ENCODE results near the gene RBM28.

Gene RBM28

DNA sequence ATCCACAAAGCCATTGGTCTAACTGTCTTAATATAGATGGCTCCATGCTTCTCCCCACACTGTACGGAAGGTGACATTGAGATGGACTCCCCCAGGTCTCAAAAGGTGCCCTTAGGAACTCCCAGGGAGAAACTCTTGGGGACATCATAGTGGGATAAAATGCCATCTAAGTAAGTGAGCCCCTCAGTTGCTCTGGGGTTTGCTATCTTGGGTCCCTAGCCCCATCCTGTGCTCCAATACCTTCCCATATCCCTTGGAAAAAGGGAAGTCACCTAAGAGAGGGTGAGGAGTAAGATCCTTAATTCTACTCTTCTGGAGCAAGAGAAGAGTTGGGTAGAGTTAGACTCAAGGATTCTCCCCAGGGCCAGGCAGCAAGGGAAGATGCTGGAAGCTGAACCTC is 9.9 kb upstream of the RBM28 start:
- TF ChIP-seq, protein P1, sequence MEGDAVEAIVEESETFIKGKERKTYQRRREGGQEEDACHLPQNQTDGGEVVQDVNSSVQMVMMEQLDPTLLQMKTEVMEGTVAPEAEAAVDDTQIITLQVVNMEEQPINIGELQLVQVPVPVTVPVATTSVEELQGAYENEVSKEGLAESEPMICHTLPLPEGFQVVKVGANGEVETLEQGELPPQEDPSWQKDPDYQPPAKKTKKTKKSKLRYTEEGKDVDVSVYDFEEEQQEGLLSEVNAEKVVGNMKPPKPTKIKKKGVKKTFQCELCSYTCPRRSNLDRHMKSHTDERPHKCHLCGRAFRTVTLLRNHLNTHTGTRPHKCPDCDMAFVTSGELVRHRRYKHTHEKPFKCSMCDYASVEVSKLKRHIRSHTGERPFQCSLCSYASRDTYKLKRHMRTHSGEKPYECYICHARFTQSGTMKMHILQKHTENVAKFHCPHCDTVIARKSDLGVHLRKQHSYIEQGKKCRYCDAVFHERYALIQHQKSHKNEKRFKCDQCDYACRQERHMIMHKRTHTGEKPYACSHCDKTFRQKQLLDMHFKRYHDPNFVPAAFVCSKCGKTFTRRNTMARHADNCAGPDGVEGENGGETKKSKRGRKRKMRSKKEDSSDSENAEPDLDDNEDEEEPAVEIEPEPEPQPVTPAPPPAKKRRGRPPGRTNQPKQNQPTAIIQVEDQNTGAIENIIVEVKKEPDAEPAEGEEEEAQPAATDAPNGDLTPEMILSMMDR (IDR thresholded peaks at IDR 0.05; ENCODE audit: low read depth, low read length): no peak
- H3K4me3 ChIP-seq (ENCODE audit: low read depth, low read length): no peak overlapping the region

DNA sequence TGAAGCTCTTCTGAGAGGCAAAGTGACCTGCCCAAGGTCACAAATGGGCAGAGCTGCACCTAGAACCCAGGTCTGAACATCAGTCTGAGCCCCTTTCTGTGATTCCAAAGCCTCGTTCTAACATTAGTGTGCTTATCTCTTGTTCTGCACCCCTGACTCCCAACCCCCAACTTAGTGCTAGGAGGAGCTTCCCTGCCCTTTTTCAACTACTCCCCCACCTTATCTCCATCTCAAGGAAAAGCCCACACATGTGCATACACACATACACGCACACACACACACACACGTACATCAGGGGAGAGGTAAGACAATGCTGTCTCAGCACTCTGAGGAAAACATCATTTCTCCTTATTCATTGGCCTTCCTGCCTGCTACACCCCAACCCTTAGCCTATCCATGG is 9.5 kb upstream of the RBM28 start:
- TF ChIP-seq, protein P1 (IDR thresholded peaks at IDR 0.05; ENCODE audit: low read depth, low read length): no peak

DNA sequence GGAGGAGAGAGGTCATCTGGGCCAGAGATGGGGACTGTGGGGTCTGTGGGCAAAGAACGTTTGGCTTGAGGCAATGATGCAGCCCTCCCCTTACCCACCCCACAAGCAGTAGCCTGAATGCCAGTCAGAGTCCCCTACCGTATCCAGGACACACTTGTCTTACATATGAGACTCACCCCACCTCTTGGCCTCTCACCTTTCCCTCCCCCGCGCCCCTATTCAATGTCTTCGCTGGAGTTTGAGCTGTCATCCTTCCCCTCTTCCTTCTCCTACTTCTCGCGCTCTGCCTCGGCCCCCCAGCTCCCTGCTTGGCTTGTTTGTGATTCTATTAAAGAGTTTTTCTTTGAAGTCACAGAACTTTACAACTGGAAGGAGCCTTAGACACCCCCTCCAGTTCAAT is 8.9 kb upstream of the RBM28 start:
- TF ChIP-seq, protein P1 (IDR thresholded peaks at IDR 0.05; ENCODE audit: low read depth, low read length): no peak
- no peak overlapping the region for H3K4me3 ChIP-seq (ENCODE audit: low read depth, low read length)

More for the DNA sequence above, 9.5 kb upstream of the RBM28 start:
- no peak overlapping the region for H3K4me3 ChIP-seq (ENCODE audit: low read depth, low read length)

DNA sequence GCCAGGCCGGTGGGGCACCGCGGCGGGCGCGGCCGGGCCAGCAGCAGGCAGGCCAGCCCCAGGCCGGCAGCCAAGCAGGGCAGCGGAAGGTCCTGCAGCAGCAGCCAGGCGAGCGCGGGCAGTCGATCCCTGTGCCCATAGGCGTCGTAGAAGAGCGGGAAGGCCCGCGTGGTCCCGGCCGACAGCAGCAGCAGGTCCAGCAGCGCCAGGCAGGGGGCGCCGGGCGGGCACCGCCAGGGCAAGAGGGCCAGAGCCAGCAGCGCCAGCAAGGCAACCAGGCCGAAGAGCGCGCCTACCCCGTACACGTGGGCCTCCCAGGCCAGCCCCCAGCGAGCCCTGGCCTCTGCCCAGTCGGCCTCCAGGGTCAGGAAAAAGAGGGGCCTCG is 8.4 kb upstream of the RBM28 start:
- no peak overlapping the region for H3K4me3 ChIP-seq (ENCODE audit: low read depth, low read length)

DNA sequence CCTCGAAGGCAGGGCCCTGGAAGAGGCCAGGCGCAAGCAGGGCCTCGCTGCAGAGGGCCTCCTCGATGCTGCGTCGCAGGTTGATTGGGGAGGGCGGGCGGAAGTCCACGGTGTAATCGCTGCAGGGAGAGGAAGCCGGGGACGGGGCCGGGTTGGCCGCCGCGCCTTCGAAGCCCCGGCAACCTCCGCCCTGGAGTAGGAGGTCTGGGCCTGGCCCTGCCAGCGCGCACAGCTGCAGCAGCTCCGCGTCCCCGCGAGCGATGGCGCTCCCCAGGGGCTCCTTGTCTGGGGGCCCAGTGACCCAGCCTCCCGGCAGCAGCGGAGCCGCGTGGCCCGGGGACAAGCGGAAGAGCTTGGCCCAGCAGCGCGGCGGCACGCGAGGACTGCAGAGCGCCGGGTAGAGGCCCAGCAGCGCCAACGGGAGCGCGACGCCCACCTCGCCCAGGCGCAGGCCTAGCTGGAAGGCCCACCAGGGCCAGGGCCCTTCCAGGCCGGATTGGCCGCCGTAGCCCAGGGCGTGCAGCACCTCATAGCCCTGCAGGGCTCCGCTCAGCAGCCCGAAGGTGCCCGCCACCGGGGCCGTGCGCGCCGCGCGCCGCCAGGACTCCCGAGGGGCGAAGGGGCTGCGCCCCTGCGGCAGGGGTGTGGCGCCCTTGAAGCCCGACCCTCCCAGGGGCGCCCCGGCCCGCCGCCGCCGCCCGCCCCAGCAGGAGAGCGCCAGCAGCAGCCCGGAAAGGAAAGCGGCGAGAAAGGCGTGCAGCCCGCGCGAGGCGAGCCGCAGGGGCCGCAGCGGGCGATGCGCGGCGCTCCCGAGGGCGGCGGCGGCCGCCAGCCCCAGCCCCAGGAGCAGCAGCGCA is 7.8 kb upstream of the RBM28 start:
- no peak overlapping the region for H3K4me3 ChIP-seq (ENCODE audit: low read depth, low read length)
- TF ChIP-seq, protein P1 (IDR thresholded peaks at IDR 0.05; ENCODE audit: low read depth, low read length): no peak

More for the DNA sequence above, 8.4 kb upstream of the RBM28 start:
- TF ChIP-seq, protein P1 (IDR thresholded peaks at IDR 0.05; ENCODE audit: low read depth, low read length): peak; percentile 12; the same call in 1 of the 2 replicates

DNA sequence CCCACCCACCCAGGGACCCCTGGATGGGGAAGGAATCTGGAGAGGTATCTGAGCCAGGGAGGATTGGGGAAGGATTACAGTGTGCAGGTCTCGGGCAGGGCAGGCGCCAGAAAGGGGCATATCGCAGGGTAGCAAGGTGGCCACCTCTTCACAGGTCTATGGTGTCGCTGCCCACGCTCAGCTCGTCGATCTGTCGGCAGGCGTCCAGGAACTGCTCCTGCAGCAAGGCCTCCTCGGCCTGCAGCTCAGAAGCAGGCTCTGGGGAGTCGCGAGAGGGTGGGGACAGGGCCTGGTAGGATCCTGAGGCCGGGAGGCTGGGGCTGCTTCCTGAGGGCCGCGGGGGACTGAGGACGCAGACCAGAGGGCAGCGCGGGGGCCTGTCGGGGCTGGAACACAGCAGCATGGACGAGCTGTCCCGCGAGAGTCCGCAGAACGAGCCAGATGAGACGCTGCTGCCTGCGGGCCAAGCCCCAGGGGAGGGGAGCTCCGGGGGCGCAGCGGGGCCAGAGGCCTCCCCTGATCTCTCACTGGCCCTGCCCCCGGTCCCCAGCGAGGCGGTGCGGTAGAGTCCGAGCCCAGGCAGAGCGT is 7.1 kb upstream of the RBM28 start:
- TF ChIP-seq, protein P1 (IDR thresholded peaks at IDR 0.05; ENCODE audit: low read depth, low read length): no peak
- H3K4me3 ChIP-seq (ENCODE audit: low read depth, low read length): no peak overlapping the region

DNA sequence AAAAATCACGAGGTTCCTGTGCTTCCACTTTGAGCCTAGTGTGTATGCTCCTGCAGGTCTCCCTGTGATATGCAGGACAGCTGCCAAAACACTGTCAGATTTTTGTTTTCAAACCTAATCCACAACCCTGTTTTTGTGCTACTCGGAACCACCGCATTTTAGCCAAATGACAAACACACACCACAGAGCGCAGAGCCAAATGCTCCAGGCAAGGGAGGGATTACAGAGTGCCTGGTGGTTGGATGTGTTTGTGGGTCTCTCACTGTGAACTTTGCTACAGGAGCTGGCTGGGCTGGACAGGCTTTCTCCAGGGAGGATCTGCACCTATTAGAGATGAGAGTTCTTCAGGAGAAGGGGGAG is 5.7 kb upstream of the RBM28 start:
- TF ChIP-seq, protein P1 (IDR thresholded peaks at IDR 0.05; ENCODE audit: low read depth, low read length): no peak
- H3K4me3 ChIP-seq (ENCODE audit: low read depth, low read length): no peak overlapping the region

Measured in WI38 (cell line).